ENCODE results near the gene IPO4.

The IPO4 gene

DNA sequence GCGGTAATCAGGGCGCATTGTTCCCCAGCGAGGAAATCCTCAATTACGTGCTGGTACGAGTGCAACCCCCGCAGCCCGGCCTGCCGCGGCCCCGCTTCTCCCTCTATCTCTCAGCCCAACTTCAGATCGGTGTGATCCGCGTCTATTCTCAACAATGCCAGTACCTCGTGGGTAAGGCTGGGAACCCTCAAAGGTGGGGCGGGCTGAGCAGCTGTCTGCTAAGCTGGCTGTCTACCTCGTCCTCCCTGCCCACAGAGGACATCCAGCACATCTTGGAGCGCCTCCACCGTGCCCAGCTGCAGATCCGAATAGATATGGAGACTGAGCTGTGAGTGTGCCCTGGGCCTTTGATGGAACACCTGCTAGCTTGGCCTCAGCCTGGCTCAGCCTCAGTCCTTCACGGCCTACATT, 15.7 kb downstream of the IPO4 start (continued):
- TF ChIP-seq, protein P1, sequence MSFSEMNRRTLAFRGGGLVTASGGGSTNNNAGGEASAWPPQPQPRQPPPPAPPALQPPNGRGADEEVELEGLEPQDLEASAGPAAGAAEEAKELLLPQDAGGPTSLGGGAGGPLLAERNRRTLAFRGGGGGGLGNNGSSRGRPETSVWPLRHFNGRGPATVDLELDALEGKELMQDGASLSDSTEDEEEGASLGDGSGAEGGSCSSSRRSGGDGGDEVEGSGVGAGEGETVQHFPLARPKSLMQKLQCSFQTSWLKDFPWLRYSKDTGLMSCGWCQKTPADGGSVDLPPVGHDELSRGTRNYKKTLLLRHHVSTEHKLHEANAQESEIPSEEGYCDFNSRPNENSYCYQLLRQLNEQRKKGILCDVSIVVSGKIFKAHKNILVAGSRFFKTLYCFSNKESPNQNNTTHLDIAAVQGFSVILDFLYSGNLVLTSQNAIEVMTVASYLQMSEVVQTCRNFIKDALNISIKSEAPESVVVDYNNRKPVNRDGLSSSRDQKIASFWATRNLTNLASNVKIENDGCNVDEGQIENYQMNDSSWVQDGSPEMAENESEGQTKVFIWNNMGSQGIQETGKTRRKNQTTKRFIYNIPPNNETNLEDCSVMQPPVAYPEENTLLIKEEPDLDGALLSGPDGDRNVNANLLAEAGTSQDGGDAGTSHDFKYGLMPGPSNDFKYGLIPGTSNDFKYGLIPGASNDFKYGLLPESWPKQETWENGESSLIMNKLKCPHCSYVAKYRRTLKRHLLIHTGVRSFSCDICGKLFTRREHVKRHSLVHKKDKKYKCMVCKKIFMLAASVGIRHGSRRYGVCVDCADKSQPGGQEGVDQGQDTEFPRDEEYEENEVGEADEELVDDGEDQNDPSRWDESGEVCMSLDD (tag by site-specific recombination; IDR thresholded peaks at IDR 0.05), result no peak
- no peak for TF ChIP-seq ZNF302 (tag by site-specific recombination; IDR thresholded peaks at IDR 0.05; ENCODE audit: low read depth)

DNA sequence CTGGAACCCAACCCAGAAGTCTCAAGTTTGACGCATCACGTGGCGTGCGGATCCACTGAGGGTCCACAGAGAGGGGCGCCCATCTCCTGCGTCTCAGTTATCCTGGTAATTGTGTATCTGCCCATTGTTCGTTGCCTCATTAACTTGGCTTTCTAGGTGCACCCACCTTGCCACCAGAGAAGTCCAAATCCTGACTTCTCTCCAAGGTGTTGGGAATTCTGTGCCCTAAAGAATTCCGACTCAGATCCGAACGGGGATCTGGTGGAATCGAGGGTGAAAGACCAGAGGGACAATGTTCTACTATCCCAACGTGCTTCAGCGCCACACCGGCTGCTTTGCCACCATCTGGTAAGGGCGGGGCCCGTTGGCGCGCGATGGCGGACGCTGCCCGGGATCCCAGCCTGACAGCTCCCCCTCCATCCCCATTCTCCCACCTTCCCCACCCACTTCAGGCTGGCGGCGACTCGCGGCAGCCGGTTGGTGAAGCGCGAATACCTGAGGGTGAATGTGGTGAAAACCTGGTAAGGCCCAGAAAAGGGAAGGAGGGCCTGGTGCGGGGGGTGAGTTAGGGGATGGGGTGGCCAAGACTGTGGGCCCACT, 16.3 kb downstream of the IPO4 start:
- H3K36me3 ChIP-seq (ENCODE audit: control insufficient read depth in 2 of 2, insufficient read depth in 1 of 2, low read length in 2 of 2), result peaks cover 0 to 18% of the 10 kb centered on the region in 2 experiments; a peak in 2 of 3 replicates
- H3K4me3 ChIP-seq (ENCODE audit: low read depth, low read length), result no peak overlapping the region
- CTCF ChIA-PET, result no interaction called here
- no peak overlapping the region for H3K27ac ChIP-seq (ENCODE audit: extremely low read depth, low read depth, low read length)
- H3K9me3 ChIP-seq (ENCODE audit: control insufficient read depth, insufficient read depth, low read depth, low read length), result no peaks in the 10 kb centered on the region
- POLR2A ChIA-PET, result interaction anchor here (1.5 kb wide), 1 partner anchor 12 kb away, joined by 3 read pairs; no protein-coding TSS in a partner anchor
- H3K4me1 ChIP-seq (ENCODE audit: control insufficient read depth, insufficient read depth, low read length), result no peaks in the 10 kb centered on the region
- TF ChIP-seq ZNF768 (tag by site-specific recombination; IDR thresholded peaks at IDR 0.05) (no peak), ZNF266 (tag by site-specific recombination; IDR thresholded peaks at IDR 0.05; ENCODE audit: low read depth) (no peak), ZNF514 (tag by site-specific recombination; IDR thresholded peaks at IDR 0.05) (no peak), ZNF704 (tag by site-specific recombination; IDR thresholded peaks at IDR 0.05) (no peak), ZNF658 (tag by site-specific recombination; IDR thresholded peaks at IDR 0.05) (no peak), ZNF777 (tag by site-specific recombination; IDR thresholded peaks at IDR 0.05; ENCODE audit: borderline replicate concordance) (no peak), ZNF280D (tag by site-specific recombination; IDR thresholded peaks at IDR 0.05) (no peak), ZNF155 (tag by site-specific recombination; IDR thresholded peaks at IDR 0.05) (no peak), ZNF596 (tag by site-specific recombination; IDR thresholded peaks at IDR 0.05) (no peak), ZIC2 (tag by site-specific recombination; IDR thresholded peaks at IDR 0.05) (no peak), ZNF830 (tag by site-specific recombination; IDR thresholded peaks at IDR 0.05; ENCODE audit: low read depth) (no peak), ZNF121 (tag by site-specific recombination; IDR thresholded peaks at IDR 0.05) (no peak), ZNF791 (tag by site-specific recombination; IDR thresholded peaks at IDR 0.05) (no peak), SCRT2 (tag by site-specific recombination; IDR thresholded peaks at IDR 0.05) (no peak), YY2 (tag by site-specific recombination; IDR thresholded peaks at IDR 0.05) (no peak), ZNF184 (tag by site-specific recombination; IDR thresholded peaks at IDR 0.05) (no peak), ZNF530 (tag by site-specific recombination; IDR thresholded peaks at IDR 0.05; ENCODE audit: low read depth) (no peak), ZNF391 (tag by site-specific recombination; IDR thresholded peaks at IDR 0.05; ENCODE audit: borderline replicate concordance, low read depth) (no peak)
- TF ChIP-seq, protein P2, sequence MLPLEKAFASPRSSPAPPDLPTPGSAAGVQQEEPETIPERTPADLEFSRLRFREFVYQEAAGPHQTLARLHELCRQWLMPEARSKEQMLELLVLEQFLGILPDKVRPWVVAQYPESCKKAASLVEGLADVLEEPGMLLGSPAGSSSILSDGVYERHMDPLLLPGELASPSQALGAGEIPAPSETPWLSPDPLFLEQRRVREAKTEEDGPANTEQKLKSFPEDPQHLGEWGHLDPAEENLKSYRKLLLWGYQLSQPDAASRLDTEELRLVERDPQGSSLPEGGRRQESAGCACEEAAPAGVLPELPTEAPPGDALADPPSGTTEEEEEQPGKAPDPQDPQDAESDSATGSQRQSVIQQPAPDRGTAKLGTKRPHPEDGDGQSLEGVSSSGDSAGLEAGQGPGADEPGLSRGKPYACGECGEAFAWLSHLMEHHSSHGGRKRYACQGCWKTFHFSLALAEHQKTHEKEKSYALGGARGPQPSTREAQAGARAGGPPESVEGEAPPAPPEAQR (tag by site-specific recombination; IDR thresholded peaks at IDR 0.05), result no peak
- TF ChIP-seq, protein P3, sequence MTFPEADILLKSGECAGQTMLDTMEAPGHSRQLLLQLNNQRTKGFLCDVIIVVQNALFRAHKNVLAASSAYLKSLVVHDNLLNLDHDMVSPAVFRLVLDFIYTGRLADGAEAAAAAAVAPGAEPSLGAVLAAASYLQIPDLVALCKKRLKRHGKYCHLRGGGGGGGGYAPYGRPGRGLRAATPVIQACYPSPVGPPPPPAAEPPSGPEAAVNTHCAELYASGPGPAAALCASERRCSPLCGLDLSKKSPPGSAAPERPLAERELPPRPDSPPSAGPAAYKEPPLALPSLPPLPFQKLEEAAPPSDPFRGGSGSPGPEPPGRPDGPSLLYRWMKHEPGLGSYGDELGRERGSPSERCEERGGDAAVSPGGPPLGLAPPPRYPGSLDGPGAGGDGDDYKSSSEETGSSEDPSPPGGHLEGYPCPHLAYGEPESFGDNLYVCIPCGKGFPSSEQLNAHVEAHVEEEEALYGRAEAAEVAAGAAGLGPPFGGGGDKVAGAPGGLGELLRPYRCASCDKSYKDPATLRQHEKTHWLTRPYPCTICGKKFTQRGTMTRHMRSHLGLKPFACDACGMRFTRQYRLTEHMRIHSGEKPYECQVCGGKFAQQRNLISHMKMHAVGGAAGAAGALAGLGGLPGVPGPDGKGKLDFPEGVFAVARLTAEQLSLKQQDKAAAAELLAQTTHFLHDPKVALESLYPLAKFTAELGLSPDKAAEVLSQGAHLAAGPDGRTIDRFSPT (tag by site-specific recombination; IDR thresholded peaks at IDR 0.05), result no peak
